DND-41 (cell line): ENCODE results near the gene LRRC57.

Experiments
- ATAC-seq: fragments of 200-7000 bp; cut with Tn5 transposase; 3 replicates; pipeline ENCODE4 v1.9.1; 2021; ENCODE audit warnings: low read depth; ENCODE audit not compliant: insufficient read depth
- DNase-seq: peaks from one replicate; pipeline ENCODE4 v3.0.0-alpha.2; 2020
- H2AFZ ChIP-seq: 2 replicates; pipeline ENCODE4 v1.6.0; 2012; ENCODE audit warnings: low read depth, low read length
- H3K27ac ChIP-seq: 2 replicates; pipeline ENCODE4 v1.5.1; 2012; ENCODE audit warnings: low read length, inconsistent platforms
- H3K27me3 ChIP-seq: fragments of 200-600 bp; sonication (generic); 2 replicates; pipeline ENCODE4 v1.6.0; 2012; ENCODE audit warnings: low read length, mild to moderate bottlenecking, inconsistent platforms; ENCODE audit not compliant: insufficient read depth, poor library complexity
- H3K36me3 ChIP-seq: 2 replicates; pipeline ENCODE4 v1.5.1; 2012; ENCODE audit warnings: low read length, inconsistent platforms; ENCODE audit not compliant: insufficient read depth
- H3K4me1 ChIP-seq: 2 replicates; pipeline ENCODE4 v1.5.1; 2012; ENCODE audit warnings: mild to moderate bottlenecking, low read length; ENCODE audit not compliant: insufficient read depth
- H3K4me2 ChIP-seq: 2 replicates; pipeline ENCODE4 v1.6.0; 2012; ENCODE audit warnings: mild to moderate bottlenecking, moderate library complexity, low read length, inconsistent platforms; ENCODE audit not compliant: insufficient read depth
- H3K4me3 ChIP-seq, 2 experiments: fragments of 200-600 bp in 1 of 2; shearing (Covaris generic) in 1 of 2; 2 replicates each; pipeline ENCODE4 v1.5.1; 2012 to 2016; ENCODE audit warnings: inconsistent platforms in 2 of 2, low read length in 2 of 2, mild to moderate bottlenecking in 2 of 2, low read depth in 1 of 2, moderate library complexity in 1 of 2
- H3K79me2 ChIP-seq: 2 replicates; pipeline ENCODE4 v1.6.0; 2012; ENCODE audit warnings: low read length, inconsistent platforms; ENCODE audit not compliant: insufficient read depth
- H3K9ac ChIP-seq: 2 replicates; pipeline ENCODE4 v1.6.0; 2012; ENCODE audit warnings: low read depth, mild to moderate bottlenecking, inconsistent platforms, low read length, moderate library complexity
- H3K9me3 ChIP-seq: 2 replicates; pipeline ENCODE4 v1.5.1; 2012; ENCODE audit warnings: low read length, moderate library complexity, mild to moderate bottlenecking, inconsistent platforms; ENCODE audit not compliant: insufficient read depth, severe bottlenecking
- H4K20me1 ChIP-seq: 2 replicates; pipeline ENCODE4 v1.6.0; 2012; ENCODE audit warnings: low read length; ENCODE audit not compliant: insufficient read depth
- CTCF ChIP-seq: IDR thresholded peaks from 2 replicates; pipeline ENCODE4 v1.5.1; 2012; ENCODE audit warnings: borderline replicate concordance, low read length, moderate library complexity, mild to moderate bottlenecking; ENCODE audit not compliant: poor library complexity, severe bottlenecking; ENCODE audit errors: extremely low read depth
- EZH2 ChIP-seq: IDR thresholded peaks from 3 replicates; pipeline ENCODE4 v1.6.1; 2012; ENCODE audit warnings: borderline replicate concordance, low read depth, mild to moderate bottlenecking, moderate library complexity, low read length, inconsistent platforms; ENCODE audit not compliant: severe bottlenecking

LRRC57 gene

GRCh38 chr15:42508263-42508690 lies 40.3 kb downstream of the LRRC57 start:
- Histone ChIP-seq H3K4me1 (no peaks in the 10 kb centered on the region), H3K27ac (no peak overlapping the region), H3K4me2 (no peak overlapping the region), H3K36me3 (peaks cover 5% of the 10 kb centered on the region; the same call in 1 of the 2 replicates), H3K4me3 (no peak overlapping the region), H3K79me2 (peaks cover 16% of the 10 kb centered on the region; the same call in 1 of the 2 replicates), H3K27me3 (no peaks in the 10 kb centered on the region), H3K9me3 (no peaks in the 10 kb centered on the region), H4K20me1 (0 out of 2 replicates have a peak, but pooled peaks cover 2% of the 10 kb centered on the region), H3K9ac (no peak overlapping the region), H2AFZ (no peak overlapping the region)
- no peak for TF ChIP-seq CTCF
- no peak for TF ChIP-seq EZH2
- ATAC-seq: no peak
- no peak for DNase-seq

GRCh38 chr15:42507514-42507913 lies 41.1 kb downstream of the LRRC57 start:
- Histone ChIP-seq H4K20me1 (0 out of 2 replicates have a peak, but pooled peaks cover 2% of the 10 kb centered on the region), H3K9me3 (no peaks in the 10 kb centered on the region), H3K4me3 (no peak overlapping the region), H3K27me3 (no peaks in the 10 kb centered on the region), H3K4me2 (no peak overlapping the region), H3K36me3 (no peaks in the 10 kb centered on the region), H3K4me1 (no peaks in the 10 kb centered on the region), H2AFZ (no peak overlapping the region), H3K9ac (no peak overlapping the region), H3K27ac (no peak overlapping the region), H3K79me2 (peaks cover 21% of the 10 kb centered on the region; the same call in 1 of the 2 replicates)
- DNase-seq (no peak), ATAC-seq (no peak)
- TF ChIP-seq EZH2: no peak
- no peak for TF ChIP-seq CTCF

GRCh38 chr15:42504631-42505030 lies 44.0 kb downstream of the LRRC57 start:
- Histone ChIP-seq H3K36me3 (no peaks in the 10 kb centered on the region), H3K9ac (no peak overlapping the region), H3K27ac (no peak overlapping the region), H3K79me2 (peaks cover 39% of the 10 kb centered on the region), H4K20me1 (0 out of 2 replicates have a peak, but pooled peaks cover 2% of the 10 kb centered on the region), H3K4me1 (no peaks in the 10 kb centered on the region), H2AFZ (no peak overlapping the region), H3K4me3 (no peak overlapping the region), H3K9me3 (no peaks in the 10 kb centered on the region), H3K27me3 (no peaks in the 10 kb centered on the region), H3K4me2 (no peak overlapping the region)
- no peak for DNase-seq
- ATAC-seq: no peak
- no peak for TF ChIP-seq CTCF
- TF ChIP-seq EZH2: no peak
